ENCODE measurements around the gene PPP2R2C. TPM values are rescaled to one million over a fixed set of nuclear protein-coding genes. Genes with fewer than 3 reads are reported as not detected.

PPP2R2C gene
- total and polyA plus RNA-seq, 2 experiments from 2014 or later: not detected

DNA sequence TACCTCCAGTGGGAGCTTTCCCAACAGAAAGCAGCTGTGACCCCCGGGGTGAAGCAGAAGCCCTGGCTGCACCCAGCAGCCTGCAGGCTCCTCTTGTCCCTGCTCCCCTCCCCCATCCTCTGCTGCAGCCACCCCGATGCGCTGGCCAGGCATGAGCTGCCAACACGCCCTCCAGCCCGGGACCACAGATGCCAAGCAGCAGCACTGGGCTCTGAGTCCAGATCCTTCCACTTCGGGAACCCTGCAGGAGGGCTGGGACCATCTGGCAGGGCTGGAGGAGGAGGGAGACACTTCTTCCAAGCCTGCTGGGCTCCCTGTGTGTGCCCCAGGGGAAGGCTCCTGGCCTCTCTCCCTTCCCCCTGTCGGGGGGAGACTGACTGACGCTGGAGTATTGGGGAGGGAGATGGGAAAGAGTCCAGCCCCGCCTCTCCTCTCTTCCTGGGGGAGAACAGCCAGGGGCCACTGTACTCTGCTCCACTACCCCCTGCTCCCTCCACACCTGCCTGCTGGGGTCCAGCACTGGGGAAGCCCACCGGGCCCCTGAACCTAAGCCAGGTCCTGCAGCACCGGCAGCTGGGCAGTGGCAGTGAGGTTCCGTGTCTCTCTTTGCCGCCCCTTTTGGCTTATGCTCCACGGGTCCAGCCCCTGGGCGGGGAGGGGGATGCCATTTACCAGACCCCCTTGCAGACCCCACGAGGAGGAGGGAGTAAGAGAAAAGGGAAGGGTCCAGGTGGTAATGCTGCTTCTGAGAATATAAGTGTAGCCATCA lies 55.7 kb downstream of the PPP2R2C start:
- H3K27me3 ChIP-seq (replicated peaks; ENCODE audit: insufficient read depth): no peaks in the 10 kb centered on the region; the same call in 1 of the 2 replicates
- no peak overlapping the region for H3K4me3 ChIP-seq
- no peaks in the 10 kb centered on the region for H3K9me2 ChIP-seq (ENCODE audit: insufficient read depth)
- no peak overlapping the region for H3K4me2 ChIP-seq (ENCODE audit: unreplicated experiment)
- no peak overlapping the region for H3K27ac ChIP-seq
- no peak overlapping the region for H3K9ac ChIP-seq
- WGBS, 2 experiments (ENCODE audit: low coverage in 1 of 2, low lambda C conversion rate in 2 of 2, missing lambda C conversion rate in 2 of 2): 8 to 9% methylated on average over 15 to 16 of the region's 16 CpGs
- H3K36me3 ChIP-seq (ENCODE audit: low read depth): no peaks in the 10 kb centered on the region
- TF ChIP-seq EZH2phosphoT487 (IDR thresholded peaks at IDR 0.05; ENCODE audit: insufficient read depth, low read depth) (no peak), EZH2 (IDR thresholded peaks at IDR 0.05; ENCODE audit: insufficient read depth, poor library complexity, severe bottlenecking) (no peak)
- no peak for DNase-seq
- in situ Hi-C loops (cut with MboI): no loop called here
- no peaks in the 10 kb centered on the region for H3F3A ChIP-seq (ENCODE audit: insufficient read depth)
- H3K9me3 ChIP-seq (ENCODE audit: low read depth): no peaks in the 10 kb centered on the region
- no peak overlapping the region for H2AFZ ChIP-seq
- no peaks in the 10 kb centered on the region for H3K79me2 ChIP-seq (ENCODE audit: insufficient read depth)
- H3K4me1 ChIP-seq (ENCODE audit: insufficient read depth): no peaks in the 10 kb centered on the region
- H4K20me1 ChIP-seq (ENCODE audit: insufficient read depth): no peaks in the 10 kb centered on the region

GRCh38 chr4:6415031-6415705 lies 57.2 kb downstream of the PPP2R2C start:
- H3K9me3 ChIP-seq (ENCODE audit: low read depth): no peaks in the 10 kb centered on the region
- H3K9me2 ChIP-seq (ENCODE audit: insufficient read depth): no peaks in the 10 kb centered on the region
- no peaks in the 10 kb centered on the region for H3K79me2 ChIP-seq (ENCODE audit: insufficient read depth)
- 27 to 32% methylated on average over 19 of the region's 19 CpGs for WGBS, 2 experiments (ENCODE audit: low coverage in 1 of 2, low lambda C conversion rate in 2 of 2, missing lambda C conversion rate in 2 of 2)
- H4K20me1 ChIP-seq (ENCODE audit: insufficient read depth): no peaks in the 10 kb centered on the region
- no peak for DNase-seq
- in situ Hi-C loops (cut with MboI): no loop called here
- H3K4me2 ChIP-seq (ENCODE audit: unreplicated experiment): no peak overlapping the region
- H3K27ac ChIP-seq: no peak overlapping the region
- H3K9ac ChIP-seq: no peak overlapping the region
- no peaks in the 10 kb centered on the region; the same call in 1 of the 2 replicates for H3K27me3 ChIP-seq (replicated peaks; ENCODE audit: insufficient read depth)
- H3K4me3 ChIP-seq: no peak overlapping the region
- no peak overlapping the region for H2AFZ ChIP-seq
- no peaks in the 10 kb centered on the region for H3F3A ChIP-seq (ENCODE audit: insufficient read depth)
- H3K36me3 ChIP-seq (ENCODE audit: low read depth): no peaks in the 10 kb centered on the region
- H3K4me1 ChIP-seq (ENCODE audit: insufficient read depth): no peaks in the 10 kb centered on the region
- no peak for TF ChIP-seq EZH2phosphoT487 (IDR thresholded peaks at IDR 0.05; ENCODE audit: insufficient read depth, low read depth)
- no peak for TF ChIP-seq EZH2 (IDR thresholded peaks at IDR 0.05; ENCODE audit: insufficient read depth, poor library complexity, severe bottlenecking)

- H3K27ac ChIP-seq: no peak overlapping the region
- H3F3A ChIP-seq (ENCODE audit: insufficient read depth): no peaks in the 10 kb centered on the region
- in situ Hi-C loops (cut with MboI): no loop called here
- no peak overlapping the region for H3K4me3 ChIP-seq
- H3K36me3 ChIP-seq (ENCODE audit: low read depth): no peaks in the 10 kb centered on the region
- WGBS, 2 experiments (ENCODE audit: low coverage in 1 of 2, low lambda C conversion rate in 2 of 2, missing lambda C conversion rate in 2 of 2): 30 to 35% methylated on average over 6 of the region's 6 CpGs
- no peak overlapping the region for H3K4me2 ChIP-seq (ENCODE audit: unreplicated experiment)
- no peaks in the 10 kb centered on the region for H3K79me2 ChIP-seq (ENCODE audit: insufficient read depth)
- H4K20me1 ChIP-seq (ENCODE audit: insufficient read depth): no peaks in the 10 kb centered on the region
- DNase-seq: no peak
- no peak overlapping the region for H2AFZ ChIP-seq
- no peaks in the 10 kb centered on the region; the same call in 1 of the 2 replicates for H3K27me3 ChIP-seq (replicated peaks; ENCODE audit: insufficient read depth)
- no peaks in the 10 kb centered on the region for H3K9me3 ChIP-seq (ENCODE audit: low read depth)
- H3K9ac ChIP-seq: no peak overlapping the region
- TF ChIP-seq EZH2 (IDR thresholded peaks at IDR 0.05; ENCODE audit: insufficient read depth, poor library complexity, severe bottlenecking): no peak
- no peak for TF ChIP-seq EZH2phosphoT487 (IDR thresholded peaks at IDR 0.05; ENCODE audit: insufficient read depth, low read depth)
- H3K4me1 ChIP-seq (ENCODE audit: insufficient read depth): no peaks in the 10 kb centered on the region
- no peaks in the 10 kb centered on the region for H3K9me2 ChIP-seq (ENCODE audit: insufficient read depth)
Observed at GRCh38 chr4:6414578-6414977, 57.8 kb downstream of the PPP2R2C start.

DNA sequence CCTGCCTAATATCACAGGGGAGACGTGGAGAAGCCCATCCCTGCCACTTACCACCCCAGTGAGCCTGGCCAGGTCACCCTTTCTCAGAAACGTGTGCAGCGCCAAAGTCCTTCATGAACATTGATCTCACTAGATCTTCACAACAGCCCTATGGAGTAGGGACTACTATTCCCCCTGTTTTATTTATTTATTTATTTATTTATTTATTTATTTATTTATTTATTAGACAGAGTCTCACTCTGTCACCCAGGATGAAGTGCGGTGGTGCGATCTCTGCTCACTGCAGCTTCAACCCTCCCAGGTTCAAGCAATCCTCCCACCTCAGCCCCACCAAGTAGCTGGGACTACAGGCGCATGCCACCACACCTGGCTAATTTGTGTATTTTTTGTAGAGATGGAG lies 61.8 kb downstream of the PPP2R2C start:
- H3K9me3 ChIP-seq (ENCODE audit: low read depth): no peaks in the 10 kb centered on the region
- WGBS, 2 experiments (ENCODE audit: low coverage in 1 of 2, low lambda C conversion rate in 2 of 2, missing lambda C conversion rate in 2 of 2): 63 to 70% methylated on average over 6 of the region's 6 CpGs
- H3K4me3 ChIP-seq: no peak overlapping the region
- no peaks in the 10 kb centered on the region for H4K20me1 ChIP-seq (ENCODE audit: insufficient read depth)
- no peak for DNase-seq
- in situ Hi-C loops (cut with MboI): no loop called here
- H3K9me2 ChIP-seq (ENCODE audit: insufficient read depth): no peaks in the 10 kb centered on the region
- H3K9ac ChIP-seq: no peak overlapping the region
- H3F3A ChIP-seq (ENCODE audit: insufficient read depth): no peaks in the 10 kb centered on the region
- no peak overlapping the region for H3K4me2 ChIP-seq (ENCODE audit: unreplicated experiment)
- no peak overlapping the region for H2AFZ ChIP-seq
- no peaks in the 10 kb centered on the region for H3K36me3 ChIP-seq (ENCODE audit: low read depth)
- no peak overlapping the region for H3K27ac ChIP-seq
- no peaks in the 10 kb centered on the region for H3K4me1 ChIP-seq (ENCODE audit: insufficient read depth)
- H3K27me3 ChIP-seq (replicated peaks; ENCODE audit: insufficient read depth): no peaks in the 10 kb centered on the region; the same call in 1 of the 2 replicates
- no peaks in the 10 kb centered on the region for H3K79me2 ChIP-seq (ENCODE audit: insufficient read depth)
- TF ChIP-seq EZH2 (IDR thresholded peaks at IDR 0.05; ENCODE audit: insufficient read depth, poor library complexity, severe bottlenecking) (no peak), EZH2phosphoT487 (IDR thresholded peaks at IDR 0.05; ENCODE audit: insufficient read depth, low read depth) (no peak)
